ENCODE results near the gene GOLGA1.
"Not testable (repeated sequence)": the region's sequence is repeated elsewhere in the genome, so short reads cannot be mapped to it uniquely, and the experiment has no call there.

Gene GOLGA1

GRCh38 chr9:124855944-124856765 is 84.7 kb downstream of the GOLGA1 start:
- DNase-seq: no peak

- DNase-seq: no peak
Observed at GRCh38 chr9:124855566-124855943, 85.3 kb downstream of the GOLGA1 start.

GRCh38 chr9:124854822-124855221 is 86.1 kb downstream of the GOLGA1 start:
- no peak for DNase-seq

- no peak for DNase-seq
Observed at GRCh38 chr9:124854161-124854560, 86.7 kb downstream of the GOLGA1 start.

GRCh38 chr9:124853605-124854143 is 87.2 kb downstream of the GOLGA1 start:
- no peak for DNase-seq

GRCh38 chr9:124852829-124853531 is 87.9 kb downstream of the GOLGA1 start, which contains the start of gene WDR38:
Gene WDR38, plus strand, starts transcription at chr9:124853460. Its CDS starts 72 bp downstream, at chr9:124853532.
- peak; percentile 64 to 74 for DNase-seq

- no peak for DNase-seq
Observed at GRCh38 chr9:124852121-124852828, 88.6 kb downstream of the GOLGA1 start.

- no peak for DNase-seq
Observed at GRCh38 chr9:124849801-124850200, 91.1 kb downstream of the GOLGA1 start.

- DNase-seq: no peak
Observed at GRCh38 chr9:124846969-124847368, 93.9 kb downstream of the GOLGA1 start.

- DNase-seq: not testable (repeated sequence)
Observed at GRCh38 chr9:124846467-124846866, 94.4 kb downstream of the GOLGA1 start.

GRCh38 chr9:124844291-124844690 is 96.6 kb downstream of the GOLGA1 start:
- DNase-seq: no peak

GRCh38 chr9:124843456-124844034 is 97.3 kb downstream of the GOLGA1 start:
- no peak for DNase-seq

GRCh38 chr9:124841075-124841821 is 99.6 kb downstream of the GOLGA1 start:
- no peak for DNase-seq

GRCh38 chr9:124840300-124840833 is 100.5 kb downstream of the GOLGA1 start:
- no peak for DNase-seq

- DNase-seq: no peak
Observed at GRCh38 chr9:124839612-124840299, 101.1 kb downstream of the GOLGA1 start.

- not testable (repeated sequence) for DNase-seq
Observed at GRCh38 chr9:124838567-124839275, 102.2 kb downstream of the GOLGA1 start.

GRCh38 chr9:124838132-124838531 is 102.8 kb downstream of the GOLGA1 start:
- not testable (repeated sequence) for DNase-seq

- no peak for DNase-seq
Observed at GRCh38 chr9:124835026-124835557, 105.8 kb downstream of the GOLGA1 start.

GRCh38 chr9:124834591-124834990 is 106.3 kb downstream of the GOLGA1 start:
- DNase-seq: no peak
